HG02970 (cell line): ENCODE data around the gene VILL.

Experiments
- ATAC-seq: cut with Tn5 transposase; IDR thresholded peaks from one replicate; pipeline ENCODE4 v1.9.1; 2021; ENCODE audit warnings: mild to moderate bottlenecking, moderate library complexity, moderate number of reproducible peaks; ENCODE audit not compliant: unreplicated experiment, low FRiP score

The VILL gene

GRCh38 chr3:37990527-37990926 lies at the start of gene VILL:
Gene VILL (plus strand): TSS chr3:37990786. CDS start chr3:37993673, 2,887 bp downstream.
- ATAC-seq: no peak

GRCh38 chr3:37941608-37942508 lies 48.7 kb upstream of the VILL start:
- no peak for ATAC-seq

- ATAC-seq: no peak
These were observed 47.9 kb upstream of the VILL start for GRCh38 chr3:37942646-37943045.

DNA sequence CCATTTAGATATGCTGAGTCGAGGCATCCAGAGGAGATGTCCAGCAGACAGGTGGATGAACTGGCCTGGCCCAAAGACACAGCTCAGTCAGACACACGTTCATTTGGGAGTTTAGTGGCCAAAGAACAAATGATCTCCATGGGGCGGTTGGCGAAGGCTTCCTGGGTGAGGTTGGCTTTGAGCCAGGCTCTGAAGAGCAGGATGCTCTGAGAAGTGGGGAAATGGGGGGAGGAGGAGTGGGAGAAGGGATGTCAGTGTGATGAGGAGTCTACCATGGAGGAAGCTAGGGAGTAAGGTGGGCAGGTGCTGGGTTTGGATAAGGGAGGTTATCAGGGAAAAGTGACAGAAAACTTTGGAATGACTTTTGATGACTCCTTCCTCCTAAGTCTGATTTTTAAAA lies 47.5 kb upstream of the VILL start:
- no peak for ATAC-seq

GRCh38 chr3:37943631-37944314 lies 46.8 kb upstream of the VILL start:
- ATAC-seq: no peak

DNA sequence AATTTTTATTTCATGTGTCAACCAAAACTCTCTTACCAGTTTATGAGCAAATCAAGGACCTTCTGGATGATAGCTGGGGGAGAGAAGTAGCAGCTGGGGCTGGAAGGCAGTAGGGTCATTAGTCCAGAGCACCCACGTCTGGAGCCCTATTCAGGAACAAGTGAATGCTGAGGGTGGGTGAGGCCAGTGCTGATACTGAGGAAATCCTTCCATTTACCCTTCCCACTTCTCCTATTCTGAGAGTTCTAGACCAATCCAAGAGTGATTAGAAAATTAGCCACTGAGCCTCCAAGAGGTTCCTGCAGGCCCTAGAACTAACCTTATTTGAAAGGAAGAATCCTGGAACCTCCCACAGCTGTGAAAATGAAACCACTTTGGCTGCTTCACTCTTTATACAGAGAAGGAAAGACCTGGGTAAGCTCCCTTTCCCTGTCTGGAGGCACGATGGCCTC lies 46.2 kb upstream of the VILL start:
- no peak for ATAC-seq

DNA sequence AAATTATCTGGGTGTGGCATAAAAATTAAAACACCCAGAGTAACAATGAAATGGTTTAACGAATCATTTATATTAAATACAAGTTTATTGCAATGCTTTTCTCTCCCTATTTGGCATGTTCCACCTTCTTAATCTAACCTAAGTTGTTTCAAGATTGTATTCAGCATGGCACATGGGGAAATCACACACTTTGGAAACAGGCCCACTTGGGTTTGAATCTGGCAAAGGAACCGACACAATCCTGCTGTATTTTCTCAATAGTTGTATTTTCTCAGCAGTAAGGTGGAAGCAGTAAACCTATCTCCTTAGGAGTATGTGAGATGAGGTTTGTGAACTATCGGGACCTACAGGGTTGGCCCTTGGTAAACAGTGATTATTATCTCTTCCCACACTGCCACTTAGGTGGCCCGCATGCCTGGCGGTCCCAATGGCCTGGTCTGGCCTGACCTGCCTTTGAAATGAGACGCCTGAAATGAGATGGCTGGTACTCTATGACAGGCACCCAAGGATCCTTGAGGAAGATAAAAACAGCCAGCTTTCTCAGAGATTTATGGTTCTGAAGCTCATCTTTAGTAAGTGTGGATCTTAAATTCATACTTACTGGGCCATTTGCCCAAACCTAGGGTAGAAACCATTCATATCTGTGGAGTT lies 45.3 kb upstream of the VILL start:
- ATAC-seq: no peak

DNA sequence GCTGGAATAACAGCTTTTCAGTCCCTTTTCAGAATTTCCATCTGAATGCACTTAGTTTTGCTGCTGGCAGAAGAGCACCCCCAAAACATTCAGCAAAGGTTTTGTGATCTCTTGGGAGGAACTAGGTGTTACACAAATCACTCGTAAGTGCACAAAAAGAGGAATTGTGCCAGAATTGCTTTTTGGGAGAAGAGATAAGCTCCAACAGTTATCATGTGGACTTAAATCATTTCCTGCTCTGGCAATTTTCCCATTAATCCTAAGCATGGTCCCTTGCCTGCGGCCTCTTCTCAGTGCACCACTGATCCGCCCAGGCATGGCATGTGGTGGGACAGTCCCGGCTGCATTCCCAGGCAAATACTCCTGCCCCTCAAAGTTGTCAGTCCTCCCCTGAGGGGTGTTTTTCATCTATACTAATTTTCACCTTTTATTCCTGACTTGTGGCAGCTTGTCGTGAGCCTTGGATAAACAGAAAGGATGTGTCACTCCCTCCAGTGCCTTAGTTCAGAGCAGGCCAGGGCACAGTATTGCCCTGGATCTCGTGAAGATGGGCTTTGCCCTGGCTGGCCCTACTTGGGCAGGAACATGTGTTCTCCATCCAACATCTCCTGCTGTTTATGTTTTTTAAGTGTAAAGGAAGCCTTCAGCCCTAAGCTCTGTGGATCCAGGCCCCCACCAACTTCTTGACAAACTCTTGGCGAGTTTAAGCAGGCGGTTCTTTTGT lies 44.6 kb upstream of the VILL start:
- no peak for ATAC-seq

DNA sequence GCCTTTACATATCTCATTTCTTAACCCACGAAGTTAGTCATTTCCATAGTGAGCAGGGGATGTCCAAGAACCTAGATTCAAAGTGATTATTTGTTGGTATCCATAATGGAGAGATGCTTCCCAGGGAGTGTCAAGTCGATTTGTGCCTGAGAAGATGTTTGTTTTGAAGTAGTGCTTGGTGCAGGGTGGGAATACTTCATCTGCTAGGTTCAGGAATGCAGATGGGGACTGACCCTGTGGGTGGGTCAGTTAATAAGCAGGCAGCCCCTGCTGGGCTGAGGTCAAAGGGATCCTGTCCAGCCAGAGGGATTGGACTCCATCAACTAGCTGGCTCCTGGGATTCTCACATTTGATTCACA lies 44.1 kb upstream of the VILL start:
- no peak for ATAC-seq

DNA sequence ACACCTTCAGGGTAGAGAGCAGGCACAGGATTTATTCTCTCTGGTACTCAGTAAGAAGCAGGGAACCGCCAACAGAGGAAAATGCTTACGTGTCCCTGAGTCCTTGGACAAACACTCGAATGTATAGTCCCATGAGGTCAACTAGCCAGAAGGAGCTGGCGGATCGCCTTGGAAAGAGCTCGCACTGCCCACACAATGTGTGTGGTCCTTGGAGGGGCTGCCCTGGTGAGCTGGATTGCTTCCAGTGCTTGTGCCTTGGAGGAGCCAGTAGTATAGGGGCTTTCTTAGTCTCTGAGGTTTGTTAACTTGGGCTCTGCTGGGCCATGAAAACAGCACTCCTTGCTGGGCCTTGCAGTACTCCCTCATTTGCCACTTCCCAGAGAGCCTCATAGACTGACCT lies 40.7 kb upstream of the VILL start:
- ATAC-seq: no peak

DNA sequence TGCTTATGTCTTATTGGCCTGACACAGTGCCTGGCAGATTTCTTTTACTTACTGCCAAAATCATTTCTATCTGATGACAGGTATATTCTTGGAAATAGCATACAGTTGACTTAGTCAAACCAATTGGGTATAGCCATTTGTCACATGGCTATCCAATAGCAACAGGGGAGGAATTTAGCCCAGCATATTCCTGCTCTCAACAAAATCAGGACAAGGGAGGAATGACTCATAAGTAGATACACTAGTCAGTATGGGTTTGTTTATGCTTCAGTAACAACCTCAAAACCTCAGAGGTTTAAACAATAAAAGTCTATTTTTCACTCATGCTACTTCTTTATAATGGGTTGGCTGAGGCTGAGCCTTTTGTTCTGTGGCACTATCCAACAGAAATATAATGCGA lies 38.0 kb upstream of the VILL start:
- ATAC-seq: no peak

DNA sequence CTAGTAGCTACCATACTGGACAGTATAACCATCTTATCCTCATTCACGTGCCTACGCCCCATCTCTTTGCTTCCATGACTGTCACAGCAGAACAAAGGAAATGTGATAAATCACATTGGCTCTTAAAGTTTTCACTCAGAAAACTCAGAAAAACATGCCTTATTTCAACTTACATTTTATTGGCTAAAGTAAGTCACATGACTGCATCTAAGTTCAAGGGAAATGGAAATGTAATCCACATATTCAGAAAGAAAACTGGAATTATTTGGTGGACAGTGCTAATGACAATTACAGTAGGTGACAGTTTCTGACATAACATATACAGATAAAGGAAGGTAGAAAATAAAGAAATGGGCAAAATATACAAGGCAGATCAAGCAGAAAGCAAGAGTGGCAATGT lies 37.4 kb upstream of the VILL start:
- ATAC-seq: no peak

DNA sequence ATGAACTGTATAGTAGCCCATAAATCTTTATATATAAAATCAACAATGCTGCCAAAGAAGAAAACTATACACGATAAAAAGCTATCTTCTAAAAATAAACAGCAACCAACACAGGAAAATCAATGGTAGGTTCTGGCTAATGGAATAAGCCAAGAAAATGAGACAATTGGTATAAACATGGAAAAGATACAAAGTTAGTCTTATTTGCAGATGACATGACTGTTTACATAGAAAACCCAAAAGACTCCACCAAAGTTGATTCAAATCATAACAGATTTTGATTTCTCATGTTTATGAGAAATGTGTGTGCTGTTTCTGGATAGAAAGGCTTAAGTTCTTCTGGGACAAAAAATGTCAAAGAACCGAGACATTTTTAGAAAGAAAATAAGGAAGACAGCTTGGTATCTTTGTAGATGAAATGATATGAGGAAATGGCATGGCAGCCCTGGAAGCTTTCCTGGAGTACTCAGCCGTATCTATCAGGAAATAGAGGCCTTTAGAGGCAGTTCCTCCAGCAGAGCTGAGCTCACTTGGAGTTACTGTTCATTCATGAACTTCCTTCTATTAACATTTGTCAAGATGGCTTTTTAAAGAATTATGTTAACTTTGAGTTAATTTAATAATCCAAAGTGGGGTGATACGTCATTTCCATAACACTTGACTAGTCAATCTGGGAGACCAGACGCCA lies 36.7 kb upstream of the VILL start:
- ATAC-seq: no peak

GRCh38 chr3:37954881-37955280 lies 35.7 kb upstream of the VILL start:
- ATAC-seq: no peak

DNA sequence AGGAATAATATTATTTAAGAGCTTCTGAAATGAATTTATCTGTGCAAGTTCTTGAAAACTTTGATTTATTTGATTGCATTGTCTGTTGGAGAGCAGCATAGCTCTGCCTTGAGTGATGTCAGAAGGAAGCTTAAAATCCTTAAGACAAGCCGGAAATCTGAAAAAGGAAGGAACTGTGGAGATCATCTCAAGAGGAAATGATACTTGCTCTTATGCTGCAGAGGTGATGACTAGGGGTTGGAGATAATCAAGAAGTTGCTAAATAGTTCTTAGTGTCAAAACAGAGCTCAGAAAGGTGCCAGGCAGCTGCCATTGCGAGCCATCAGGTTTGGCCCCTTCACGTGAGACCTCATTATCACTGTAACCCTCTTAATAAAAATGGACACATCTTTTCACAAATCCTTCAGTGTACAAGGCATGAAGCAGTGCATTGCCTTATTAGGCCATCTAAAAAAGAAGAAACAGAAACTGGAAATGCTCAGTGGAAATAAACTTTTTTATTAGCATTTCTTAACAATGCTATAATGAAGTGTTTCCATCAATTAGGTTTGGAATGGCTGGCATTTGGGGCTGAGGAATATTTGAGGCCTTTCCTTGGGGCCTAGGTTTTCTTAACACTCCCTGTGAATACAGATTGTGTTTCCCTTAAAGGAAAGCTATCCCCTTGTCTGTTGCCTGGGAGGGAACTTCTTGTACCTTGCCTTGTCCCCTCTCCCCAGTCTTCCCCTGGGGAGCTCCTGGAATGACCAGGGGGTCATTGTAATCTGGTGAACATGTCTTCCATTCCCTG lies 34.5 kb upstream of the VILL start:
- no peak for ATAC-seq

GRCh38 chr3:37956723-37957538 lies 33.7 kb upstream of the VILL start:
- ATAC-seq: no peak

DNA sequence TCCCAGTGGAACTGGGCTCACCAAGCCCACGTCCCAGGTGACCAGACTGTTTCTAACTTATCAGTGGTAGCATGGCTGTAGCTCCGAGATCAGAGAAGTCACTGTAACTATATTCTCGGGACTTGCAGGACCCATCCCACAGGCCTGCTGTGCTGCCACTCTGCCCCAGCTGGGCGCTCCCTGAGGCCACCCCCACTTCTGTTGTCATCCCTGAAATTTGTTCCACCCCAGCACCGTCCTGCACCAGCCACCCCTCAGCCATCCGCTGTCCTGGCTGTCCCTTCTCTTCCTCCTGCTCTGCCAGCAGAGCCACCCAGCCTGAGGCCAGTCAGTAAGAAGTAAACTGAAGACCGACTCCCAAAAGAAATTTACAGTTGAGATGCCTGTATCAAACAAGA lies 33.0 kb upstream of the VILL start:
- ATAC-seq: no peak

GRCh38 chr3:37961622-37962431 lies 28.8 kb upstream of the VILL start:
- ATAC-seq: no peak
